Measurements from ENCODE around the gene WDR49.

Gene WDR49

GRCh38 chr3:167487556-167487955 lies 166.2 kb downstream of the WDR49 start:
- no peak for DNase-seq (ENCODE audit: low read depth in 2 of 2)

GRCh38 chr3:167484551-167484950 lies 169.2 kb downstream of the WDR49 start:
- no peak for DNase-seq (ENCODE audit: low read depth in 2 of 2)

- no peak for DNase-seq (ENCODE audit: low read depth in 2 of 2)
Observed at GRCh38 chr3:167483708-167484475, 169.8 kb downstream of the WDR49 start.

GRCh38 chr3:167481164-167481563 lies 172.6 kb downstream of the WDR49 start:
- DNase-seq (ENCODE audit: low read depth in 2 of 2) = no peak

GRCh38 chr3:167480748-167481147 lies 173.0 kb downstream of the WDR49 start:
- no peak for DNase-seq (ENCODE audit: low read depth in 2 of 2)

- no peak for DNase-seq (ENCODE audit: low read depth in 2 of 2)
Observed at GRCh38 chr3:167473863-167474262, 179.9 kb downstream of the WDR49 start, which contains the start of gene SERPINI2. Gene SERPINI2, minus strand, starts transcription at chr3:167474042. Its CDS starts 2,208 bp downstream, at chr3:167471834.

- no peak for DNase-seq (ENCODE audit: low read depth in 2 of 2)
Observed at GRCh38 chr3:167469381-167469780, 184.4 kb downstream of the WDR49 start.

- DNase-seq (ENCODE audit: low read depth in 2 of 2) = no peak
Observed at GRCh38 chr3:167467848-167468611, 185.7 kb downstream of the WDR49 start.

- no peak for DNase-seq (ENCODE audit: low read depth in 2 of 2)
Observed at GRCh38 chr3:167466966-167467365, 186.8 kb downstream of the WDR49 start.

GRCh38 chr3:167456157-167456799 lies 197.5 kb downstream of the WDR49 start:
- no peak for DNase-seq (ENCODE audit: low read depth in 2 of 2)

GRCh38 chr3:167453815-167454214 lies 199.9 kb downstream of the WDR49 start:
- no peak for DNase-seq (ENCODE audit: low read depth in 2 of 2)

GRCh38 chr3:167451282-167451681 lies 202.5 kb downstream of the WDR49 start:
- DNase-seq (ENCODE audit: low read depth in 2 of 2) = no peak

GRCh38 chr3:167450675-167451074 lies 203.1 kb downstream of the WDR49 start:
- DNase-seq (ENCODE audit: low read depth in 2 of 2) = no peak

GRCh38 chr3:167450195-167450594 lies 203.5 kb downstream of the WDR49 start:
- no peak for DNase-seq (ENCODE audit: low read depth in 2 of 2)

GRCh38 chr3:167445491-167445890 lies 208.3 kb downstream of the WDR49 start:
- no peak for DNase-seq (ENCODE audit: low read depth in 2 of 2)

- DNase-seq (ENCODE audit: low read depth in 2 of 2) = no peak
Observed at GRCh38 chr3:167441256-167441655, 212.5 kb downstream of the WDR49 start.

GRCh38 chr3:167437428-167438139 lies 216.2 kb downstream of the WDR49 start:
- no peak for DNase-seq (ENCODE audit: low read depth in 2 of 2)

Measured in stimulated activated CD8-positive, alpha-beta memory T cell treated with anti-CD3 and anti-CD28 coated beads, Interleukin-7, amount 100 ng/mL, for 1 hour (primary cell).